ENCODE measurements around the gene RPL10. TPM values are rescaled to one million over a fixed set of nuclear protein-coding genes. Genes with fewer than 3 reads are reported as not detected.

RPL10 gene
- 2,446 TPM for polyA plus RNA-seq (2013, experiment 1 of 2)
- polyA plus RNA-seq (2013, experiment 2 of 2), result 2,506 TPM

GRCh38 chrX:154397888-154398667, at the start of gene RPL10:
RPL10 (plus strand) TSS chrX:154398377; CDS start chrX:154398520, 143 bp downstream.
- under 1% methylated on average over 69 of the region's 69 CpGs for WGBS
- Histone ChIP-seq H3K27me3 (ENCODE audit: insufficient read depth, low read length) (no peaks in the 10 kb centered on the region), H3K4me1 (ENCODE audit: insufficient read depth, low read length) (0 out of 2 replicates have a peak, but pooled peaks cover 4% of the 10 kb centered on the region), H3K36me3 (ENCODE audit: insufficient read depth, low read length) (peaks cover 24% of the 10 kb centered on the region), H3K4me3 (ENCODE audit: low read length) (peak within 1 kb of the TSS; percentile 92), H3K9me3 (ENCODE audit: insufficient read depth, low read depth, low read length) (no peaks in the 10 kb centered on the region), H3K27ac (ENCODE audit: low read depth, low read length) (peak within 1 kb of the TSS; percentile 97), H3K9ac (ENCODE audit: low read depth, low read length) (peak within 1 kb of the TSS; percentile 100)

- H3K4me3 ChIP-seq (ENCODE audit: low read length), result no peak overlapping the region
- peaks cover 56% of the 10 kb centered on the region for H3K36me3 ChIP-seq (ENCODE audit: insufficient read depth, low read length)
- H3K27me3 ChIP-seq (ENCODE audit: insufficient read depth, low read length), result no peaks in the 10 kb centered on the region
- H3K9me3 ChIP-seq (ENCODE audit: insufficient read depth, low read depth, low read length), result no peaks in the 10 kb centered on the region
- no peak overlapping the region; the same call in 1 of the 2 replicates for H3K27ac ChIP-seq (ENCODE audit: low read depth, low read length)
- 94% methylated on average over 24 of the region's 24 CpGs for WGBS
- H3K9ac ChIP-seq (ENCODE audit: low read depth, low read length), result no peak overlapping the region
- no peaks in the 10 kb centered on the region for H3K4me1 ChIP-seq (ENCODE audit: insufficient read depth, low read length)
Measured at GRCh38 chrX:154348646-154349358, 49.4 kb upstream of the RPL10 start.

- Histone ChIP-seq H3K4me1 (ENCODE audit: insufficient read depth, low read length) (no peaks in the 10 kb centered on the region), H3K27ac (ENCODE audit: low read depth, low read length) (no peak overlapping the region; the same call in 1 of the 2 replicates), H3K9ac (ENCODE audit: low read depth, low read length) (no peak overlapping the region), H3K36me3 (ENCODE audit: insufficient read depth, low read length) (peaks cover 63% of the 10 kb centered on the region), H3K27me3 (ENCODE audit: insufficient read depth, low read length) (no peaks in the 10 kb centered on the region), H3K4me3 (ENCODE audit: low read length) (no peak overlapping the region), H3K9me3 (ENCODE audit: insufficient read depth, low read depth, low read length) (no peaks in the 10 kb centered on the region)
- 94% methylated on average over 19 of the region's 19 CpGs for WGBS
Measured at GRCh38 chrX:154349359-154349935, 48.7 kb upstream of the RPL10 start.

- Histone ChIP-seq H3K4me1 (ENCODE audit: insufficient read depth, low read length) (no peaks in the 10 kb centered on the region), H3K9ac (ENCODE audit: low read depth, low read length) (no peak overlapping the region), H3K4me3 (ENCODE audit: low read length) (no peak overlapping the region), H3K9me3 (ENCODE audit: insufficient read depth, low read depth, low read length) (no peaks in the 10 kb centered on the region), H3K27ac (ENCODE audit: low read depth, low read length) (no peak overlapping the region; the same call in 1 of the 2 replicates), H3K27me3 (ENCODE audit: insufficient read depth, low read length) (no peaks in the 10 kb centered on the region), H3K36me3 (ENCODE audit: insufficient read depth, low read length) (peaks cover 68% of the 10 kb centered on the region)
- WGBS, result 93% methylated on average over 15 of the region's 15 CpGs
Measured at GRCh38 chrX:154349979-154350378, 48.2 kb upstream of the RPL10 start.

GRCh38 chrX:154350429-154351182, 47.6 kb upstream of the RPL10 start:
- Histone ChIP-seq H3K27ac (ENCODE audit: low read depth, low read length) (no peak overlapping the region; the same call in 1 of the 2 replicates), H3K4me1 (ENCODE audit: insufficient read depth, low read length) (no peaks in the 10 kb centered on the region), H3K4me3 (ENCODE audit: low read length) (no peak overlapping the region), H3K36me3 (ENCODE audit: insufficient read depth, low read length) (peaks cover 74% of the 10 kb centered on the region), H3K27me3 (ENCODE audit: insufficient read depth, low read length) (no peaks in the 10 kb centered on the region), H3K9me3 (ENCODE audit: insufficient read depth, low read depth, low read length) (no peaks in the 10 kb centered on the region), H3K9ac (ENCODE audit: low read depth, low read length) (no peak overlapping the region)
- WGBS, result 90% methylated on average over 19 of the region's 19 CpGs

- H3K9me3 ChIP-seq (ENCODE audit: insufficient read depth, low read depth, low read length), result no peaks in the 10 kb centered on the region
- H3K27me3 ChIP-seq (ENCODE audit: insufficient read depth, low read length), result no peaks in the 10 kb centered on the region
- H3K27ac ChIP-seq (ENCODE audit: low read depth, low read length), result no peak overlapping the region; the same call in 1 of the 2 replicates
- 95% methylated on average over 30 of the region's 30 CpGs for WGBS
- H3K36me3 ChIP-seq (ENCODE audit: insufficient read depth, low read length), result peaks cover 81% of the 10 kb centered on the region
- H3K4me1 ChIP-seq (ENCODE audit: insufficient read depth, low read length), result no peaks in the 10 kb centered on the region
- H3K9ac ChIP-seq (ENCODE audit: low read depth, low read length), result no peak overlapping the region
- H3K4me3 ChIP-seq (ENCODE audit: low read length), result no peak overlapping the region
Measured at GRCh38 chrX:154351183-154352011, 46.8 kb upstream of the RPL10 start.

- H3K27me3 ChIP-seq (ENCODE audit: insufficient read depth, low read length), result no peaks in the 10 kb centered on the region
- no peak overlapping the region for H3K27ac ChIP-seq (ENCODE audit: low read depth, low read length)
- H3K9me3 ChIP-seq (ENCODE audit: insufficient read depth, low read depth, low read length), result no peaks in the 10 kb centered on the region
- WGBS, result 93% methylated on average over 14 of the region's 14 CpGs
- H3K4me1 ChIP-seq (ENCODE audit: insufficient read depth, low read length), result no peaks in the 10 kb centered on the region
- no peak overlapping the region for H3K9ac ChIP-seq (ENCODE audit: low read depth, low read length)
- H3K36me3 ChIP-seq (ENCODE audit: insufficient read depth, low read length), result peaks cover 88% of the 10 kb centered on the region
- no peak overlapping the region for H3K4me3 ChIP-seq (ENCODE audit: low read length)
Measured at GRCh38 chrX:154352012-154352401, 46.2 kb upstream of the RPL10 start.

GRCh38 chrX:154352466-154352865, 45.7 kb upstream of the RPL10 start:
- H3K9me3 ChIP-seq (ENCODE audit: insufficient read depth, low read depth, low read length), result no peaks in the 10 kb centered on the region
- H3K4me3 ChIP-seq (ENCODE audit: low read length), result no peak overlapping the region
- no peaks in the 10 kb centered on the region for H3K27me3 ChIP-seq (ENCODE audit: insufficient read depth, low read length)
- no peak overlapping the region for H3K27ac ChIP-seq (ENCODE audit: low read depth, low read length)
- no peak overlapping the region for H3K9ac ChIP-seq (ENCODE audit: low read depth, low read length)
- peaks cover 92% of the 10 kb centered on the region for H3K36me3 ChIP-seq (ENCODE audit: insufficient read depth, low read length)
- 97% methylated on average over 13 of the region's 13 CpGs for WGBS
- no peaks in the 10 kb centered on the region for H3K4me1 ChIP-seq (ENCODE audit: insufficient read depth, low read length)

GRCh38 chrX:154353172-154353843, 44.9 kb upstream of the RPL10 start:
- H3K4me1 ChIP-seq (ENCODE audit: insufficient read depth, low read length), result no peaks in the 10 kb centered on the region
- H3K27ac ChIP-seq (ENCODE audit: low read depth, low read length), result no peak overlapping the region
- H3K27me3 ChIP-seq (ENCODE audit: insufficient read depth, low read length), result no peaks in the 10 kb centered on the region
- no peak overlapping the region for H3K4me3 ChIP-seq (ENCODE audit: low read length)
- WGBS, result 95% methylated on average over 24 of the region's 24 CpGs
- peaks cover 98% of the 10 kb centered on the region for H3K36me3 ChIP-seq (ENCODE audit: insufficient read depth, low read length)
- no peak overlapping the region for H3K9ac ChIP-seq (ENCODE audit: low read depth, low read length)
- H3K9me3 ChIP-seq (ENCODE audit: insufficient read depth, low read depth, low read length), result no peaks in the 10 kb centered on the region

- 97% methylated on average over 13 of the region's 14 CpGs for WGBS
- Histone ChIP-seq H3K4me3 (ENCODE audit: low read length) (no peak overlapping the region), H3K36me3 (ENCODE audit: insufficient read depth, low read length) (peaks cover 99% of the 10 kb centered on the region), H3K9me3 (ENCODE audit: insufficient read depth, low read depth, low read length) (no peaks in the 10 kb centered on the region), H3K27me3 (ENCODE audit: insufficient read depth, low read length) (no peaks in the 10 kb centered on the region), H3K9ac (ENCODE audit: low read depth, low read length) (no peak overlapping the region), H3K4me1 (ENCODE audit: insufficient read depth, low read length) (no peaks in the 10 kb centered on the region), H3K27ac (ENCODE audit: low read depth, low read length) (no peak overlapping the region)
Measured at GRCh38 chrX:154354013-154354412, 44.2 kb upstream of the RPL10 start.

Data from HUES64 (cell line).